Activated naive CD4-positive, alpha-beta T cell treated with anti-CD3 and anti-CD28 coated beads, Interleukin-2, amount 50 U/mL, for 72 hours (primary cell): ENCODE measurements around the gene TKTL1. TPM values are rescaled to one million over a fixed set of nuclear protein-coding genes. Genes with fewer than 3 reads are reported as not detected.
A peak's percentile ranks its signal among the peaks of the same experiment; 100 is the strongest.

ENCODE experiments used
- ATAC-seq, 2 donors: fragments of 150-1000 bp; cut with Tn5 transposase; 2 replicates each; pipeline ENCODE4 v1.10.0; 2021; ENCODE audit warnings: mild to moderate bottlenecking in 2 of 2, moderate library complexity in 2 of 2
- DNase-seq, 2 donors: peaks; one replicate each; pipeline ENCODE4 v3.0.0; 2021 to 2022; ENCODE audit warnings: low spot score in 2 of 2
- H3K27ac Mint-ChIP-seq, 2 donors: one replicate each; pipeline ENCODE4 v1.8.0; 2022; ENCODE audit warnings: mild to moderate bottlenecking in 2 of 2, mixed read lengths in 2 of 2
- H3K36me3 Mint-ChIP-seq, 2 donors: one replicate each; pipeline ENCODE4 v1.8.0; 2022; ENCODE audit warnings: mixed read lengths in 2 of 2
- H3K9me3 Mint-ChIP-seq, 2 donors: one replicate each; pipeline ENCODE4 v1.8.0; 2022; ENCODE audit warnings: mixed read lengths in 2 of 2
- total RNA-seq, 2 donors: library from RNA; stranded (reverse); gene quantifications; one replicate each; pipeline ENCODE4 v1.2.3, GENCODE V29; 2022

The TKTL1 gene
- total RNA-seq, 2 donors from 2014 or later: 0.48 to 0.56 TPM

- peak within 1 kb of the TSS in 1 of 2 donors; percentile 48 for H3K27ac Mint-ChIP-seq
- H3K36me3 Mint-ChIP-seq: peaks cover 5 to 6% of the 10 kb centered on the region in 2 donors
- no peak for DNase-seq
- H3K9me3 Mint-ChIP-seq: no peaks in the 10 kb centered on the region
- ATAC-seq: no peak
These were observed 78.9 kb downstream of the TKTL1 start, which contains the start of gene FLNA for GRCh38 chrX:154374313-154375155. Gene FLNA, minus strand, starts transcription at chrX:154374634. Its CDS starts 3,389 bp downstream, at chrX:154371245.

GRCh38 chrX:154375156-154375504 lies 79.5 kb downstream of the TKTL1 start:
- Mint-ChIP-seq H3K9me3 (no peaks in the 10 kb centered on the region), H3K27ac (no peak overlapping the region), H3K36me3 (peaks cover 4 to 5% of the 10 kb centered on the region in 2 donors)
- no peak for ATAC-seq
- DNase-seq: no peak

- ATAC-seq (no peak), DNase-seq (no peak)
- H3K36me3 Mint-ChIP-seq: peaks cover 8 to 13% of the 10 kb centered on the region in 2 donors
- no peak overlapping the region for H3K27ac Mint-ChIP-seq
- no peaks in the 10 kb centered on the region for H3K9me3 Mint-ChIP-seq
These were observed 81.2 kb downstream of the TKTL1 start for GRCh38 chrX:154376774-154377173.

GRCh38 chrX:154378059-154378798 lies 82.6 kb downstream of the TKTL1 start:
- Mint-ChIP-seq H3K9me3 (no peaks in the 10 kb centered on the region), H3K36me3 (peaks cover 8 to 13% of the 10 kb centered on the region in 2 donors), H3K27ac (peak overlapping the region in 1 of 2 donors; percentile 91)
- DNase-seq (peak in 1 of 2 donors; percentile 89), ATAC-seq (peak; percentile 0 to 1)

GRCh38 chrX:154378799-154379568 lies 83.4 kb downstream of the TKTL1 start, which contains the start of gene EMD:
Gene EMD, plus strand, starts transcription at chrX:154379295. Its CDS starts 190 bp downstream, at chrX:154379485.
- DNase-seq: peak; percentile 90 to 98
- peaks cover 8 to 13% of the 10 kb centered on the region in 2 donors for H3K36me3 Mint-ChIP-seq
- peak; percentile 86 for ATAC-seq
- H3K9me3 Mint-ChIP-seq: no peaks in the 10 kb centered on the region
- peak within 1 kb of the TSS; percentile 91 to 97 for H3K27ac Mint-ChIP-seq

- ATAC-seq (no peak), DNase-seq (no peak)
- Mint-ChIP-seq H3K9me3 (no peaks in the 10 kb centered on the region), H3K27ac (peak overlapping the region; percentile 91 to 97), H3K36me3 (peaks cover 8 to 13% of the 10 kb centered on the region in 2 donors)
These were observed 84.0 kb downstream of the TKTL1 start for GRCh38 chrX:154379569-154379951.

Other genes with a start within 250 kb of the TKTL1 start
- 10 to 100 TPM; 61.0 to 84.9 TPM for gene MECP2, start 198.1 kb upstream of the TKTL1 start, total RNA-seq
- not detected for gene OPN1LW, start 151.6 kb upstream of the TKTL1 start, total RNA-seq
- gene OPN1MW, start 113.2 kb upstream of the TKTL1 start, total RNA-seq: not detected
- gene OPN1MW2, start 76.0 kb upstream of the TKTL1 start, total RNA-seq: not detected
- gene OPN1MW3, start 38.2 kb upstream of the TKTL1 start, total RNA-seq: not detected
- not detected for gene TEX28, start 671 bp upstream of the TKTL1 start, total RNA-seq
- gene FLNA, start 78.8 kb downstream of the TKTL1 start, total RNA-seq: 100 to 1,000 TPM; 690 to 932 TPM
- gene EMD, start 83.5 kb downstream of the TKTL1 start, total RNA-seq: 10 to 100 TPM; 79.3 to 83.0 TPM
- gene RPL10, start 102.6 kb downstream of the TKTL1 start, total RNA-seq: 1,000 to 10,000 TPM; 1,357 to 2,520 TPM
- 10 to 100 TPM; 14.7 to 20.6 TPM for gene DNASE1L1, start 113.5 kb downstream of the TKTL1 start, total RNA-seq
- 10 to 100 TPM; 24.7 to 62.4 TPM for gene TAFAZZIN, start 115.7 kb downstream of the TKTL1 start, total RNA-seq
- 10 to 100 TPM; 26.9 to 44.5 TPM for gene ATP6AP1, start 132.9 kb downstream of the TKTL1 start, total RNA-seq
- 100 to 1,000 TPM in 1 of 2 donors, 10 to 100 TPM in 1; 96.4 to 213 TPM for gene GDI1, start 141.4 kb downstream of the TKTL1 start, total RNA-seq
- 10 to 100 TPM; 53.0 to 68.5 TPM for gene FAM50A, start 148.3 kb downstream of the TKTL1 start, total RNA-seq
- gene PLXNA3, start 162.5 kb downstream of the TKTL1 start, total RNA-seq: 10 to 100 TPM; 37.2 to 40.4 TPM
- 10 to 100 TPM; 44.9 to 46.0 TPM for gene LAGE3, start 183.5 kb downstream of the TKTL1 start, total RNA-seq
- 10 to 100 TPM; 39.6 to 40.4 TPM for gene UBL4A, start 190.8 kb downstream of the TKTL1 start, total RNA-seq
- gene SLC10A3, start 194.8 kb downstream of the TKTL1 start, total RNA-seq: 10 to 100 TPM in 1 of 2 donors, 1 to 10 TPM in 1; 9.8 to 15.6 TPM
- gene FAM3A, start 220.4 kb downstream of the TKTL1 start, total RNA-seq: 10 to 100 TPM; 27.7 to 32.7 TPM